ENCODE data around the gene GSTK1.

DNA sequence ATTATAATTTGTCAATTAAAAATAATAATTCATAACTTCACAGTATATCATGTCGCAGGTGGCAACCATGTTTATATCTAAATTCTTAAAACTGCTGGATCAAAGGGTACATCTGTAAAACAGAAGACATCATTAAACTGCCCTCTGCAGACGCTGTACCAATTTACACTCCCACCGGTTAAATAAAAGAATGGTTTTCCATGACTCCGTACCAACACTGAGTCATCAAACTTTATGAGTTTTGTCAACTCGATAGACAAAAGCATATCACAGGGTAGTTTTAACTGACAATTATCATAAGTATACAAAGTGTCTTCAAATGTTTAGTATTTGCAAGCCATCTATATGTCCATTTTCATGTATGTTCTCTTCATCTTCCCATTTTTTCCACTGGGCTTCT lies 5.7 kb upstream of the GSTK1 start:
- TF ChIP-seq, protein P1, sequence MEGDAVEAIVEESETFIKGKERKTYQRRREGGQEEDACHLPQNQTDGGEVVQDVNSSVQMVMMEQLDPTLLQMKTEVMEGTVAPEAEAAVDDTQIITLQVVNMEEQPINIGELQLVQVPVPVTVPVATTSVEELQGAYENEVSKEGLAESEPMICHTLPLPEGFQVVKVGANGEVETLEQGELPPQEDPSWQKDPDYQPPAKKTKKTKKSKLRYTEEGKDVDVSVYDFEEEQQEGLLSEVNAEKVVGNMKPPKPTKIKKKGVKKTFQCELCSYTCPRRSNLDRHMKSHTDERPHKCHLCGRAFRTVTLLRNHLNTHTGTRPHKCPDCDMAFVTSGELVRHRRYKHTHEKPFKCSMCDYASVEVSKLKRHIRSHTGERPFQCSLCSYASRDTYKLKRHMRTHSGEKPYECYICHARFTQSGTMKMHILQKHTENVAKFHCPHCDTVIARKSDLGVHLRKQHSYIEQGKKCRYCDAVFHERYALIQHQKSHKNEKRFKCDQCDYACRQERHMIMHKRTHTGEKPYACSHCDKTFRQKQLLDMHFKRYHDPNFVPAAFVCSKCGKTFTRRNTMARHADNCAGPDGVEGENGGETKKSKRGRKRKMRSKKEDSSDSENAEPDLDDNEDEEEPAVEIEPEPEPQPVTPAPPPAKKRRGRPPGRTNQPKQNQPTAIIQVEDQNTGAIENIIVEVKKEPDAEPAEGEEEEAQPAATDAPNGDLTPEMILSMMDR (conservative IDR thresholded peaks at IDR 0.05; ENCODE audit: low read length): no peak
- TF ChIP-seq EZH2phosphoT487 (IDR thresholded peaks at IDR 0.05; ENCODE audit: borderline replicate concordance): no peak
